ENCODE measurements around the gene CSF1R.

CSF1R gene

DNA sequence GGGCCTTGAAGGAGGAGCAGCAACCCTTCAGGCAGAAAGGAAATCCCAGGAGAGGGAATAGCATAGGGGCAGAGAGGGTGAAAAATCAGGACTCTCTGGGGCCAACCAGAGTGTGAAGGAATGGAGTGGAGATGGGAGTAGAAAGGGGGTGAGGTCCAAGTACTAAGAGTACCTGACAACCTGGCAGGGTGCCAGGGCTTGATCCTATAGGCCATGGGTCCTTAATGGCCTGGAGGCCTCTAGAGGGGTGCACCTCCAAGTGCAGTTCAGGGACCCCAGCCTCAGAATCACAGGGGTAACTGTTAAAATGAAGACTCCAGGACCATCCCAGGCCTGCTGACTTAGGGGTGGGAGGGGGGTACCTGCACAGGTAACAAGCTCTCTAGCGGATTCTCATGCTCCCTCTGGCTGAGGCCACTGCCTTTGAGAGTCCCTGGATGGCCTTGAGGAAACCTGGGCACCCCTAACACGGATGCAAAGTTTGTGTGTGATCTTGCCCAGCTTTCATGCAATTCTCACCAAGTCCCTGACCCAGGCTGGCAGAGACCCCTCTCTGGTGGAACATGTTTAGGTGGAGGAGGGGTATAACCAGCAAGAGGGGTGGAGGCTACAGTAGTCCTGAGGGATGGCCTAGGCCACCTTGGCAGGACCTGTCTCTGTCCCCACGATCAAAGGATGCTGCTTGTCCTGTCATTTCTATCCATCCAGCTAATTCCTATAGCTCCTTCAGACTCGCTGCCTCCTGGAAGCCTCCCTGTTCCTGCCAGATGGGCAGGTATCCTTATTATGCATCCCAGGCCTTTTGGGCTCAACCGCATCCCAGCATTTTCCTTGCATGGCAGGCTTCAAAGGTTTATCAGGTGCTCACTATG lies 17.6 kb upstream of the CSF1R start:
- TF ChIP-seq NFIC (IDR thresholded peaks at IDR 0.05): peak; percentile 65
- no peak for TF ChIP-seq FOXM1 (IDR thresholded peaks at IDR 0.05; ENCODE audit: borderline replicate concordance, low read depth)
- TF ChIP-seq EGR1 (IDR thresholded peaks at IDR 0.05): no peak
- no peak for TF ChIP-seq RAD21 (IDR thresholded peaks at IDR 0.05; ENCODE audit: low read depth)

DNA sequence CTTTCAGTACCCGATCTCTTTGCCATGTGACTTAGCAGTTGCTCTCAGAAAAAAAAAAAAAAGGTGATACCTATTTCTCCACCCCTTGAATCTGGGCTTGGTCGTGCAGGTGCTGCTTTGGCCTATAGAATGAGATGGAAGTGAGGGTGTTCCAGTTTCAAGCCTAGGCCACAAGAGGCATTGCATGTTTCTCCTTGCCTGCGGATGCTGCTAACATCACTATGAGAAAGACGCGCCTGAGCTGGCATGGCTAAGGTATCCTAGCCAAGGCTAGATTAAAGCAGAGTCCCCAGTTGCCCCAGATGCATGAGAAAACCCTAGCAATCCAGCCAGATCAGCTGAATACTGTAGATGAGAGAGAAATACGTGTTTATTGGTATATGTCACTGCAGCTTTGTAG lies 14.7 kb upstream of the CSF1R start:
- TF ChIP-seq TCF12 (IDR thresholded peaks at IDR 0.05; ENCODE audit: low read depth) (no peak), EP300 (IDR thresholded peaks at IDR 0.05; ENCODE audit: borderline replicate concordance) (no peak), NFIC (IDR thresholded peaks at IDR 0.05) (no peak), EGR1 (IDR thresholded peaks at IDR 0.05) (no peak), CREB1 (IDR thresholded peaks at IDR 0.05; ENCODE audit: low read depth) (no peak), TEAD4 (IDR thresholded peaks at IDR 0.05) (no peak), ZBTB7A (IDR thresholded peaks at IDR 0.05; ENCODE audit: low read depth) (no peak), RAD21 (IDR thresholded peaks at IDR 0.05; ENCODE audit: low read depth) (no peak)
- TF ChIP-seq, protein P1, sequence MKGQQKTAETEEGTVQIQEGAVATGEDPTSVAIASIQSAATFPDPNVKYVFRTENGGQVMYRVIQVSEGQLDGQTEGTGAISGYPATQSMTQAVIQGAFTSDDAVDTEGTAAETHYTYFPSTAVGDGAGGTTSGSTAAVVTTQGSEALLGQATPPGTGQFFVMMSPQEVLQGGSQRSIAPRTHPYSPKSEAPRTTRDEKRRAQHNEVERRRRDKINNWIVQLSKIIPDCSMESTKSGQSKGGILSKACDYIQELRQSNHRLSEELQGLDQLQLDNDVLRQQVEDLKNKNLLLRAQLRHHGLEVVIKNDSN (IDR thresholded peaks at IDR 0.05): no peak
- TF ChIP-seq, protein P2, sequence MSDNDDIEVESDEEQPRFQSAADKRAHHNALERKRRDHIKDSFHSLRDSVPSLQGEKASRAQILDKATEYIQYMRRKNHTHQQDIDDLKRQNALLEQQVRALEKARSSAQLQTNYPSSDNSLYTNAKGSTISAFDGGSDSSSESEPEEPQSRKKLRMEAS (IDR thresholded peaks at IDR 0.05): no peak

DNA sequence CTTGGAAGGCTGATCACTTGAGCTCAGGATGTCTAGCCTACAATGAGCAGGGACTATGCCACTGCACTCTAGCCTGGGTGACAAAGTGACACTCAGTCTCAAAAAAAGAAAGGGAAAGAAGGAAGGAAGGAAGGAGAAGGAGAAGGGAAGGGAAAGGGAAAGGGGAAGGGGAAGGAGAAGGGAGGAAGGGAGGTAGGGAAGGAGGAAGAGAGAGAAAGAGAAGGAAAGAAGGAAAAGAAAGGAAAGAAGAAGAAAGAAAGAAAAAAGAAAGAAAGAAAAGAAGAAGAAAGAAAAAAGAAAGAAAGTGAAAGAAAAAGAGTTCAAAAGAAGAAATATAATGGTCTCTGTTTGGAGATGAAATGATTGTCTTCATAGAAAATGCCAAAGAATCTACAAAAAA lies 10.8 kb upstream of the CSF1R start:
- TF ChIP-seq CEBPB (IDR thresholded peaks at IDR 0.05) (no peak), EP300 (IDR thresholded peaks at IDR 0.05; ENCODE audit: borderline replicate concordance) (no peak), FOXM1 (IDR thresholded peaks at IDR 0.05; ENCODE audit: borderline replicate concordance, low read depth) (no peak), TEAD4 (IDR thresholded peaks at IDR 0.05) (no peak), TAF1 (IDR thresholded peaks at IDR 0.05; ENCODE audit: low read depth) (no peak), NFIC (IDR thresholded peaks at IDR 0.05) (no peak), TCF12 (IDR thresholded peaks at IDR 0.05; ENCODE audit: low read depth) (no peak), RAD21 (IDR thresholded peaks at IDR 0.05; ENCODE audit: low read depth) (no peak), CREB1 (IDR thresholded peaks at IDR 0.05; ENCODE audit: low read depth) (no peak), EGR1 (IDR thresholded peaks at IDR 0.05) (no peak), YY1 (IDR thresholded peaks at IDR 0.05; ENCODE audit: low read depth) (no peak), ZBTB7A (IDR thresholded peaks at IDR 0.05; ENCODE audit: low read depth) (no peak)
- TF ChIP-seq, protein P1 (IDR thresholded peaks at IDR 0.05): no peak
- TF ChIP-seq, protein P2 (IDR thresholded peaks at IDR 0.05): no peak
- TF ChIP-seq, protein P3, sequence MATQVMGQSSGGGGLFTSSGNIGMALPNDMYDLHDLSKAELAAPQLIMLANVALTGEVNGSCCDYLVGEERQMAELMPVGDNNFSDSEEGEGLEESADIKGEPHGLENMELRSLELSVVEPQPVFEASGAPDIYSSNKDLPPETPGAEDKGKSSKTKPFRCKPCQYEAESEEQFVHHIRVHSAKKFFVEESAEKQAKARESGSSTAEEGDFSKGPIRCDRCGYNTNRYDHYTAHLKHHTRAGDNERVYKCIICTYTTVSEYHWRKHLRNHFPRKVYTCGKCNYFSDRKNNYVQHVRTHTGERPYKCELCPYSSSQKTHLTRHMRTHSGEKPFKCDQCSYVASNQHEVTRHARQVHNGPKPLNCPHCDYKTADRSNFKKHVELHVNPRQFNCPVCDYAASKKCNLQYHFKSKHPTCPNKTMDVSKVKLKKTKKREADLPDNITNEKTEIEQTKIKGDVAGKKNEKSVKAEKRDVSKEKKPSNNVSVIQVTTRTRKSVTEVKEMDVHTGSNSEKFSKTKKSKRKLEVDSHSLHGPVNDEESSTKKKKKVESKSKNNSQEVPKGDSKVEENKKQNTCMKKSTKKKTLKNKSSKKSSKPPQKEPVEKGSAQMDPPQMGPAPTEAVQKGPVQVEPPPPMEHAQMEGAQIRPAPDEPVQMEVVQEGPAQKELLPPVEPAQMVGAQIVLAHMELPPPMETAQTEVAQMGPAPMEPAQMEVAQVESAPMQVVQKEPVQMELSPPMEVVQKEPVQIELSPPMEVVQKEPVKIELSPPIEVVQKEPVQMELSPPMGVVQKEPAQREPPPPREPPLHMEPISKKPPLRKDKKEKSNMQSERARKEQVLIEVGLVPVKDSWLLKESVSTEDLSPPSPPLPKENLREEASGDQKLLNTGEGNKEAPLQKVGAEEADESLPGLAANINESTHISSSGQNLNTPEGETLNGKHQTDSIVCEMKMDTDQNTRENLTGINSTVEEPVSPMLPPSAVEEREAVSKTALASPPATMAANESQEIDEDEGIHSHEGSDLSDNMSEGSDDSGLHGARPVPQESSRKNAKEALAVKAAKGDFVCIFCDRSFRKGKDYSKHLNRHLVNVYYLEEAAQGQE (IDR thresholded peaks at IDR 0.05; ENCODE audit: low read depth): no peak

DNA sequence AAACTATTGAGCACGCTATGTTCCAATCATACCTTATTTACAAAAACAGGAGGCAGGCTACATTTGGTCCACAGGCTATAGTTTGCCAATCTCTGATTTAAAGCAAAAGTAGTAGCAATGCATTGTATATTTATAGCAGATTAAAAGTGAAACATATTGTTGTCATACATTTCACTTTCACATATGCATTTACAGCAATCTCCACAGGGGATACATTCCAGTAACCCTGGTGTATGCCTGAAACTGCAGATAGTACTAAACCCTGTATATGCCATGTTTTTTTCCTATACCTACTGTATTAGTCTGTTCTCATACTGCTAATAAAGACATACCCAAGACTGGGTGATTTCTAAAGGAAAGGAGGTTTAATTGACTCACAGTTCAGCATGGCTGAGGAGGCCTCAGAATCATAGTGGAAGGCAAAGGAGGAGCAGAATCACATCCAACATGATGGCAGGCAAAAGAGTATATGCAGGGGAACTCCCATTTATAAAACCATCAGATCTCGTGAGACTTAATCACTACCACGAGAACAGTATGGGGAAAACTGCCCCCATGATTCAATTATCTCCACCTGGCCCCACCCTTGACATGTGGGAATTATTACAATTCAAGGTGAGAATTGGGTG lies 5.9 kb upstream of the CSF1R start:
- TF ChIP-seq ZBTB7A (IDR thresholded peaks at IDR 0.05; ENCODE audit: low read depth) (no peak), EP300 (IDR thresholded peaks at IDR 0.05; ENCODE audit: borderline replicate concordance) (no peak)

DNA sequence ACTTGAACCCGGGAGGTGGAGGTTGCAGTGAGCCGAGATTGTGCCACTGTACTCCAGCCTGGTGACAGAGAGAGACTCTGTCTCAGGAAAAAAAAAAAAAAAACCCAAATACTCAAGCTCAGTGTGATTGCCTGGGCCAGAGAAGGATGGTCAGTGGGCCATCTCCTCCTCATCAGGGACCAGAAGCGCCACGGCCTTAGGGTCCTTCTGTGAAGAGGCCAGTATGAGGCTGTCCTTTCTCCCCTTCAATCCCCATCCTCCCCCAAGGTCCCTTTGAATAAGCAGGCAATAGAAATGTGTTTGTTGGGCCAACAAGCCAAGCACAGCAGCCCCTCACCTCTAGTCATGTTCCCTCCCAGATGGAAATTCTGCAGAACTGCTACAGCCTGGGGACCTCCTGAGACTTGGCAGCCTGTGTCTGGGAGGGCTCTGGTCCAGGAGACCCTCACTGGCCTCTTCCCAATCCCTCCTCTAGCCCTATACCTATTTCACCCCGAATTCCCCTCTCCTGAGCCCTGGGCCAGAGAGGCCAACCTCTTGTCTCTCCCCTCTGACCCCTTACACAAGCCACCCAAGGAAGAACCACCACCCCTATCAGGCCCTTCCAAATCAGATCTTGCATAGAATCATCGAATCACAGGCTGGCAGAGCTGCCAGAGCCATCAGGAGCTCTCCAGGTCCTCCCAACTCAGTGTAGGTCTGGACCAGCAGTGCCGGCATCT lies 1.0 kb downstream of the CSF1R start:
- TF ChIP-seq ZBTB7A (IDR thresholded peaks at IDR 0.05; ENCODE audit: low read depth) (no peak), TEAD4 (IDR thresholded peaks at IDR 0.05) (no peak), TCF12 (IDR thresholded peaks at IDR 0.05; ENCODE audit: low read depth) (no peak), CEBPB (IDR thresholded peaks at IDR 0.05) (no peak), EGR1 (IDR thresholded peaks at IDR 0.05) (no peak)

DNA sequence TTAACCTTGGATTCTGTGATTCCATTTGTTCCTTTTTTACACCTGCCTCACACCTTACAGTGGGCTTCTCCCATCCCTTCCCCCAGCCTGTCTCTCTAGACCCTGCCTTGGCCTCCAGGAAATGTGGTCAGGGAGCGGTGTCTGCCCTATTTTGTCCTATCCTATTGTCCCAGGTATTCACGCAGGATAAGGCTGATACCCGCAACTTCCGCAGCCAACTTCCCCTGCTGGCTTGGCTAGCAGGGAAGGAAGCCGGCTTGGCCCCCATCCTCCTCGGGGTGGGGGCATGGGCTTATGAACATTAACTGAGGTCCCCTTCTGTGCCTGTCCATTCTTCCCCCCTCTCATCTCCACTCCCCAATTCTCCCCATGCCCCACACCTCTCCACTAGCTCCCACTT lies 3.5 kb downstream of the CSF1R start:
- no peak for TF ChIP-seq TAF1 (IDR thresholded peaks at IDR 0.05; ENCODE audit: low read depth)
- TF ChIP-seq NFIC (IDR thresholded peaks at IDR 0.05): no peak
- no peak for TF ChIP-seq EP300 (IDR thresholded peaks at IDR 0.05; ENCODE audit: borderline replicate concordance)
- no peak for TF ChIP-seq RAD21 (IDR thresholded peaks at IDR 0.05; ENCODE audit: low read depth)
- TF ChIP-seq, protein P1 (IDR thresholded peaks at IDR 0.05): no peak
- no peak for TF ChIP-seq FOXM1 (IDR thresholded peaks at IDR 0.05; ENCODE audit: borderline replicate concordance, low read depth)
- no peak for TF ChIP-seq ZBTB7A (IDR thresholded peaks at IDR 0.05; ENCODE audit: low read depth)
- TF ChIP-seq EGR1 (IDR thresholded peaks at IDR 0.05): no peak
- TF ChIP-seq YY1 (IDR thresholded peaks at IDR 0.05; ENCODE audit: low read depth): no peak
- TF ChIP-seq, protein P2 (IDR thresholded peaks at IDR 0.05): no peak
